Measurements from ENCODE around the gene AZIN2. TPM values are rescaled to one million over a fixed set of nuclear protein-coding genes. Genes with fewer than 3 reads are reported as not detected.

Gene AZIN2
- total and polyA plus RNA-seq, 9 of the 15 experiments (the other 6 are each of a cell fraction or from before 2014, with no cell fraction given): 0.06 to 0.91 (median 0.42) TPM; not detected in 2

DNA sequence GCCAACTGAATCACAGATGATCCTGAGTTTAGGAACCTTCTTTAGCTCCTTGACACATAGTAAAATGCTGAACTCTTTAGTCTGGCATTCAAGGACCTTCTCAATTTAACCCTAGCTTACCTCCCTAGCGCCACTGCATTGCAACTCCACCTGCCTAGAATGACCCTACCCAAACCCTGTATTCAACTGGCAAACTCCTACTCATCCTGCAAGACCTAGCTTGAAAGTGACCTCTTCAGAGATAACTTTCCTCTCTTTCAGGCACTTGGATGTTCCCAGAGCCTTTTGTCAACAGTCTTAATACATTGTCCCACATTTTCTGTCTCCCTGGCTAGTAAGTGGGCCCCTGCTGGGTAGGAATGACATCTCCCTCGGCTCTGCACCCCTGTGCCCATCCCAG, 81.2 kb downstream of the AZIN2 start (continued):
- no peak for TF ChIP-seq KLF10 (CRISPR knock-in tag; IDR thresholded peaks at IDR 0.05)
- no peak for TF ChIP-seq YBX1 (IDR thresholded peaks at IDR 0.05)
- no peak for TF ChIP-seq THRAP3 (IDR thresholded peaks at IDR 0.05; ENCODE audit: borderline replicate concordance)
- TF ChIP-seq, protein P1, sequence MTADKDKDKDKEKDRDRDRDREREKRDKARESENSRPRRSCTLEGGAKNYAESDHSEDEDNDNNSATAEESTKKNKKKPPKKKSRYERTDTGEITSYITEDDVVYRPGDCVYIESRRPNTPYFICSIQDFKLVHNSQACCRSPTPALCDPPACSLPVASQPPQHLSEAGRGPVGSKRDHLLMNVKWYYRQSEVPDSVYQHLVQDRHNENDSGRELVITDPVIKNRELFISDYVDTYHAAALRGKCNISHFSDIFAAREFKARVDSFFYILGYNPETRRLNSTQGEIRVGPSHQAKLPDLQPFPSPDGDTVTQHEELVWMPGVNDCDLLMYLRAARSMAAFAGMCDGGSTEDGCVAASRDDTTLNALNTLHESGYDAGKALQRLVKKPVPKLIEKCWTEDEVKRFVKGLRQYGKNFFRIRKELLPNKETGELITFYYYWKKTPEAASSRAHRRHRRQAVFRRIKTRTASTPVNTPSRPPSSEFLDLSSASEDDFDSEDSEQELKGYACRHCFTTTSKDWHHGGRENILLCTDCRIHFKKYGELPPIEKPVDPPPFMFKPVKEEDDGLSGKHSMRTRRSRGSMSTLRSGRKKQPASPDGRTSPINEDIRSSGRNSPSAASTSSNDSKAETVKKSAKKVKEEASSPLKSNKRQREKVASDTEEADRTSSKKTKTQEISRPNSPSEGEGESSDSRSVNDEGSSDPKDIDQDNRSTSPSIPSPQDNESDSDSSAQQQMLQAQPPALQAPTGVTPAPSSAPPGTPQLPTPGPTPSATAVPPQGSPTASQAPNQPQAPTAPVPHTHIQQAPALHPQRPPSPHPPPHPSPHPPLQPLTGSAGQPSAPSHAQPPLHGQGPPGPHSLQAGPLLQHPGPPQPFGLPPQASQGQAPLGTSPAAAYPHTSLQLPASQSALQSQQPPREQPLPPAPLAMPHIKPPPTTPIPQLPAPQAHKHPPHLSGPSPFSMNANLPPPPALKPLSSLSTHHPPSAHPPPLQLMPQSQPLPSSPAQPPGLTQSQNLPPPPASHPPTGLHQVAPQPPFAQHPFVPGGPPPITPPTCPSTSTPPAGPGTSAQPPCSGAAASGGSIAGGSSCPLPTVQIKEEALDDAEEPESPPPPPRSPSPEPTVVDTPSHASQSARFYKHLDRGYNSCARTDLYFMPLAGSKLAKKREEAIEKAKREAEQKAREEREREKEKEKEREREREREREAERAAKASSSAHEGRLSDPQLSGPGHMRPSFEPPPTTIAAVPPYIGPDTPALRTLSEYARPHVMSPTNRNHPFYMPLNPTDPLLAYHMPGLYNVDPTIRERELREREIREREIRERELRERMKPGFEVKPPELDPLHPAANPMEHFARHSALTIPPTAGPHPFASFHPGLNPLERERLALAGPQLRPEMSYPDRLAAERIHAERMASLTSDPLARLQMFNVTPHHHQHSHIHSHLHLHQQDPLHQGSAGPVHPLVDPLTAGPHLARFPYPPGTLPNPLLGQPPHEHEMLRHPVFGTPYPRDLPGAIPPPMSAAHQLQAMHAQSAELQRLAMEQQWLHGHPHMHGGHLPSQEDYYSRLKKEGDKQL (CRISPR knock-in tag; IDR thresholded peaks at IDR 0.05; ENCODE audit: borderline replicate concordance): no peak
- no peak for TF ChIP-seq IFI16 (CRISPR knock-in tag; IDR thresholded peaks at IDR 0.05)
- no peak for TF ChIP-seq MTF1 (CRISPR knock-in tag; IDR thresholded peaks at IDR 0.05; ENCODE audit: borderline replicate concordance)
- no peak for TF ChIP-seq RBM34 (IDR thresholded peaks at IDR 0.05; ENCODE audit: borderline replicate concordance, insufficient read depth, low read length)
- TF ChIP-seq ZFP36 (IDR thresholded peaks at IDR 0.05; ENCODE audit: low read depth, low read length, partially characterized antibody): no peak

Measured in K562 (cell line).